HL-60 (cell line): ENCODE measurements around the gene PGAP6.

ENCODE experiments used
- CTCF ChIP-seq: IDR thresholded peaks from one replicate; pipeline ENCODE4 v1.5.1; 2011; ENCODE audit warnings: low read length, control low read depth, inconsistent platforms; ENCODE audit not compliant: insufficient read depth
- REST ChIP-seq: IDR thresholded peaks from 2 replicates; pipeline ENCODE4 v1.6.1; 2012; ENCODE audit warnings: low read depth; ENCODE audit not compliant: insufficient replicate concordance
- SPI1 ChIP-seq: IDR thresholded peaks from 2 replicates; pipeline ENCODE4 v1.6.1; 2012; ENCODE audit warnings: low read depth, mild to moderate bottlenecking, borderline replicate concordance

- no peak for TF ChIP-seq CTCF
- no peak for TF ChIP-seq REST
- TF ChIP-seq SPI1 = no peak
Measured at GRCh38 chr16:425082-425718, 43.4 kb upstream of the PGAP6 start, which contains the start of gene RAB11FIP3.
